Measurements from ENCODE around the gene GPR12.

DNA sequence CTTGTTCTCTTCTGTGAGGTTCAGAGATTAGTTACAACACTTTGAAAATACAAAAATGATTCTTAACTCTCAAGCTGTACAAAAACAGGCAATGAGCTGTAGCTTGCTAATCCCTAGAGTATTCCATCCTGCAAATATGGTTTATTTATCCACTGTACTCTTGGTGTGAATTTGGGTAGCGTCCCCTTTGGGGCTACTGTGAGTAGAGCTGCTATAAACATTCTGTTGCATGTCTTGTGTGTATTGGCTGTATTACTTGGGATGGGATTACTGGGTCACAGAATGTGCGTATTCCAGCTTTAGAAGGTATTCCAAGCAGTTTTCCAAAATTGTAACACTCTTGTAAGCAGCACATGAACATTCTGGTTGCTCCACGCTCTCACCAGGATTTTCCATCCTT lies 33.5 kb downstream of the GPR12 start:
- TF ChIP-seq, protein P1, sequence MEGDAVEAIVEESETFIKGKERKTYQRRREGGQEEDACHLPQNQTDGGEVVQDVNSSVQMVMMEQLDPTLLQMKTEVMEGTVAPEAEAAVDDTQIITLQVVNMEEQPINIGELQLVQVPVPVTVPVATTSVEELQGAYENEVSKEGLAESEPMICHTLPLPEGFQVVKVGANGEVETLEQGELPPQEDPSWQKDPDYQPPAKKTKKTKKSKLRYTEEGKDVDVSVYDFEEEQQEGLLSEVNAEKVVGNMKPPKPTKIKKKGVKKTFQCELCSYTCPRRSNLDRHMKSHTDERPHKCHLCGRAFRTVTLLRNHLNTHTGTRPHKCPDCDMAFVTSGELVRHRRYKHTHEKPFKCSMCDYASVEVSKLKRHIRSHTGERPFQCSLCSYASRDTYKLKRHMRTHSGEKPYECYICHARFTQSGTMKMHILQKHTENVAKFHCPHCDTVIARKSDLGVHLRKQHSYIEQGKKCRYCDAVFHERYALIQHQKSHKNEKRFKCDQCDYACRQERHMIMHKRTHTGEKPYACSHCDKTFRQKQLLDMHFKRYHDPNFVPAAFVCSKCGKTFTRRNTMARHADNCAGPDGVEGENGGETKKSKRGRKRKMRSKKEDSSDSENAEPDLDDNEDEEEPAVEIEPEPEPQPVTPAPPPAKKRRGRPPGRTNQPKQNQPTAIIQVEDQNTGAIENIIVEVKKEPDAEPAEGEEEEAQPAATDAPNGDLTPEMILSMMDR (IDR thresholded peaks at IDR 0.05), result no peak
- no peak for TF ChIP-seq POLR2A (IDR thresholded peaks at IDR 0.05)
